ENCODE data around the gene MSMB.

The MSMB gene

GRCh38 chr10:46053534-46054434, 7.7 kb upstream of the MSMB start:
- DNase-seq (ENCODE audit: low read depth in 1 of 2, low spot score in 1 of 2) = no peak
- Histone ChIP-seq H3K4me3 (replicated peaks; ENCODE audit: insufficient read depth, low read length) (no peak overlapping the region), H3K27ac (replicated peaks) (peak overlapping the region; percentile 61), H3K27me3 (ENCODE audit: insufficient read depth, poor library complexity, severe bottlenecking) (no peaks in the 10 kb centered on the region)
- TF ChIP-seq, protein P1, sequence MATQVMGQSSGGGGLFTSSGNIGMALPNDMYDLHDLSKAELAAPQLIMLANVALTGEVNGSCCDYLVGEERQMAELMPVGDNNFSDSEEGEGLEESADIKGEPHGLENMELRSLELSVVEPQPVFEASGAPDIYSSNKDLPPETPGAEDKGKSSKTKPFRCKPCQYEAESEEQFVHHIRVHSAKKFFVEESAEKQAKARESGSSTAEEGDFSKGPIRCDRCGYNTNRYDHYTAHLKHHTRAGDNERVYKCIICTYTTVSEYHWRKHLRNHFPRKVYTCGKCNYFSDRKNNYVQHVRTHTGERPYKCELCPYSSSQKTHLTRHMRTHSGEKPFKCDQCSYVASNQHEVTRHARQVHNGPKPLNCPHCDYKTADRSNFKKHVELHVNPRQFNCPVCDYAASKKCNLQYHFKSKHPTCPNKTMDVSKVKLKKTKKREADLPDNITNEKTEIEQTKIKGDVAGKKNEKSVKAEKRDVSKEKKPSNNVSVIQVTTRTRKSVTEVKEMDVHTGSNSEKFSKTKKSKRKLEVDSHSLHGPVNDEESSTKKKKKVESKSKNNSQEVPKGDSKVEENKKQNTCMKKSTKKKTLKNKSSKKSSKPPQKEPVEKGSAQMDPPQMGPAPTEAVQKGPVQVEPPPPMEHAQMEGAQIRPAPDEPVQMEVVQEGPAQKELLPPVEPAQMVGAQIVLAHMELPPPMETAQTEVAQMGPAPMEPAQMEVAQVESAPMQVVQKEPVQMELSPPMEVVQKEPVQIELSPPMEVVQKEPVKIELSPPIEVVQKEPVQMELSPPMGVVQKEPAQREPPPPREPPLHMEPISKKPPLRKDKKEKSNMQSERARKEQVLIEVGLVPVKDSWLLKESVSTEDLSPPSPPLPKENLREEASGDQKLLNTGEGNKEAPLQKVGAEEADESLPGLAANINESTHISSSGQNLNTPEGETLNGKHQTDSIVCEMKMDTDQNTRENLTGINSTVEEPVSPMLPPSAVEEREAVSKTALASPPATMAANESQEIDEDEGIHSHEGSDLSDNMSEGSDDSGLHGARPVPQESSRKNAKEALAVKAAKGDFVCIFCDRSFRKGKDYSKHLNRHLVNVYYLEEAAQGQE (IDR thresholded peaks at IDR 0.05; ENCODE audit: insufficient replicate concordance, low read depth) = no peak
- TF ChIP-seq GABPA (IDR thresholded peaks at IDR 0.05; ENCODE audit: low read depth) = no peak
- no peak for TF ChIP-seq POLR2AphosphoS5 (IDR thresholded peaks at IDR 0.05; ENCODE audit: low read depth)
- TF ChIP-seq CTCF (IDR thresholded peaks at IDR 0.05; ENCODE audit: insufficient read depth, low read length) = no peak
- TF ChIP-seq SPI1 (IDR thresholded peaks at IDR 0.05; ENCODE audit: borderline replicate concordance, low read depth) = no peak

DNA sequence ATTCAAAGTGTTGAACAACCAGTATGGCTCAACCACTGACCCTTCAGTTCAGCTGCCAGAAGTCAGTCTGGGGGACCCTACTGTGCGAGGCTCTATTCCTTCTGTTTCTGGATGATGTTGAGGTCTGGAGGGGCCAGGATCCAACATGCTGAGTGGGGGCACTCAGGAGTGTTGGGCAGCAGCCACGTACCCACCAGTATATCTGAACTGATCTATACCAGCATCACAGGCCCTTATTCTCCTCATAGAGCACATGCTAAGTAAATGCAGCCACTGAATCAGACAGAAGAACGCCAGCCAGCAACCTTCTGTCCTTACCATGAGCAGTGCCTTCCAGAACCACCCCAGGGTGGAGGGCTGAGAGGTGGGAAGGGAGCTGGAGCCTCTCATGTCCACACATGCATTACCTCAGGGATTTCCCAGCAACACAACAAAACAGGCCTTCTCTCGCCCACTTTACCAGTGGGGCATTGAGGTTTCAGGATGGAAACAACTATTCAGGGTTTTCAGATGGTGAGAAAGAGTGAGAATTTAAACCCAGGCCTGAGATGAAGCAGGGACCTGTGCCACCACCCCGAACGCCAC, 6.8 kb upstream of the MSMB start:
- Histone ChIP-seq H3K4me3 (replicated peaks; ENCODE audit: insufficient read depth, low read length) (no peak overlapping the region), H3K27ac (replicated peaks) (peak overlapping the region; percentile 5; the same call in 1 of the 2 replicates), H3K27me3 (ENCODE audit: insufficient read depth, poor library complexity, severe bottlenecking) (no peaks in the 10 kb centered on the region)
- TF ChIP-seq CTCF (IDR thresholded peaks at IDR 0.05; ENCODE audit: insufficient read depth, low read length) = no peak
- no peak for TF ChIP-seq SPI1 (IDR thresholded peaks at IDR 0.05; ENCODE audit: borderline replicate concordance, low read depth)
- TF ChIP-seq POLR2AphosphoS5 (IDR thresholded peaks at IDR 0.05; ENCODE audit: low read depth) = no peak
- TF ChIP-seq, protein P1 (IDR thresholded peaks at IDR 0.05; ENCODE audit: insufficient replicate concordance, low read depth) = no peak
- no peak for TF ChIP-seq GABPA (IDR thresholded peaks at IDR 0.05; ENCODE audit: low read depth)
- no peak for DNase-seq (ENCODE audit: low read depth in 1 of 2, low spot score in 1 of 2)

DNA sequence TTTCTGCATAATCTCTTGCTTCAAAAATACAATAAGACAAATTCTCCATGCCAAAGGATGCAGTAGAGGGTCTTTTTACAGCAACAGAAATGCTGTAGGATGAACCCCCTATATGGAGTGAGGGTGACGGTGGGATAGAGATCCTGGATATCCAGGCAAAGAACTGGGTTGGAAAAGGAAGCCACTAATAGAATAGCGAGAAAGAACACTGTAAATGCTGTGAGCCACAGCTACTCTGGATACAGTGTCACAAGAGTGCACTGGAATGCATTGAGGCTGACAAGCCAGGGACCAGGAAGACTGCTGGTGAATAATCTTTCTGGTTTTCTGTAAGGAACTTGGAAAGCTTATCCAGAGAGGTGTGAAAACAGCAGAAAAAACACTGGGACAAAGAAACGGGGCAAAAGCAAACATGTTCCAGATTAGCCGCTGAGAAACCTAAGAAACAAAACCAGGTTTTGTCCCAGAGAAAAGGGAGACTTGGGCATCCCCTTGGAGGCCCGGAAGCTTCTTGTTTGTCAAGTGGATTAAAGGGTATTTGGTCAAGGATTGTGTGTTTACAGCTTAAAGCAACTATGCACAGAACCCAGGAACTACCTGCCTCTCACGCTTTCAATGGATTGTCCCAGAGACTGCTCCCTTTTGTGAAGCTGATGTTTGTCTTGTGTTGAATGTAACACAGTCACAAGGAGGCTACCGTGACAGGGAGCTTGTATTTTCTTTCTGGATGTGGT, 6.2 kb upstream of the MSMB start:
- Histone ChIP-seq H3K27me3 (ENCODE audit: insufficient read depth, poor library complexity, severe bottlenecking) (no peaks in the 10 kb centered on the region), H3K27ac (replicated peaks) (peak overlapping the region; percentile 5; the same call in 1 of the 2 replicates), H3K4me3 (replicated peaks; ENCODE audit: insufficient read depth, low read length) (no peak overlapping the region)
- no peak for TF ChIP-seq POLR2AphosphoS5 (IDR thresholded peaks at IDR 0.05; ENCODE audit: low read depth)
- TF ChIP-seq SPI1 (IDR thresholded peaks at IDR 0.05; ENCODE audit: borderline replicate concordance, low read depth) = no peak
- no peak for DNase-seq (ENCODE audit: low read depth in 1 of 2, low spot score in 1 of 2)
